ENCODE results near the gene TBC1D25. TPM values are rescaled to one million over a fixed set of nuclear protein-coding genes. Genes with fewer than 3 reads are reported as not detected.

The TBC1D25 gene
- polyA plus RNA-seq (ENCODE audit: low read depth in 6 of 6), result 10 to 100 TPM; 14.5 to 24.4 (median 21.2) TPM

GRCh38 chrX:48539345-48540027 is at the start of gene TBC1D25:
TSS of gene TBC1D25 (plus strand) at chrX:48539714. CDS start at chrX:48539798, 84 bp downstream.
- H3K4me3 Mint-ChIP-seq, result peak within 1 kb of the TSS; percentile 80 to 97 (median 91)
- H3K9me3 Mint-ChIP-seq, result peaks cover 0 to 5% (median 0%) of the 10 kb centered on the region in 7 donors
- H3K27ac Mint-ChIP-seq, result peak within 1 kb of the TSS; percentile 89 to 99 (median 97)
- ATAC-seq (ENCODE audit: low read depth in 2 of 2) (peak; percentile 83), DNase-seq (peak; percentile 95)
- H3K27me3 Mint-ChIP-seq, result no peaks in the 10 kb centered on the region
- H3K36me3 Mint-ChIP-seq, result no peaks in the 10 kb centered on the region
- H3K4me1 Mint-ChIP-seq, result peaks cover 9 to 16% (median 14%) of the 10 kb centered on the region in 3 donors

- ATAC-seq (ENCODE audit: low read depth in 2 of 2), result no peak
- Mint-ChIP-seq H3K4me1 (no peaks in the 10 kb centered on the region), H3K36me3 (no peaks in the 10 kb centered on the region), H3K27me3 (no peaks in the 10 kb centered on the region), H3K9me3 (no peaks in the 10 kb centered on the region), H3K27ac (no peak overlapping the region), H3K4me3 (no peak overlapping the region)
- DNase-seq, result no peak
Observed at GRCh38 chrX:48489892-48490291, 49.6 kb upstream of the TBC1D25 start.

GRCh38 chrX:48490661-48491060 is 48.9 kb upstream of the TBC1D25 start:
- no peaks in the 10 kb centered on the region for H3K36me3 Mint-ChIP-seq
- H3K4me3 Mint-ChIP-seq, result no peak overlapping the region
- no peaks in the 10 kb centered on the region for H3K9me3 Mint-ChIP-seq
- H3K27me3 Mint-ChIP-seq, result no peaks in the 10 kb centered on the region
- no peak for ATAC-seq (ENCODE audit: low read depth in 2 of 2)
- no peak overlapping the region for H3K27ac Mint-ChIP-seq
- H3K4me1 Mint-ChIP-seq, result no peaks in the 10 kb centered on the region
- DNase-seq, result no peak

GRCh38 chrX:48491809-48492208 is 47.7 kb upstream of the TBC1D25 start:
- Mint-ChIP-seq H3K36me3 (no peaks in the 10 kb centered on the region), H3K4me3 (no peak overlapping the region), H3K27ac (no peak overlapping the region)

GRCh38 chrX:48492293-48492910 is 47.1 kb upstream of the TBC1D25 start:
- Mint-ChIP-seq H3K27ac (peak overlapping the region in 1 of 6 donors; percentile 34), H3K36me3 (no peaks in the 10 kb centered on the region), H3K4me1 (no peaks in the 10 kb centered on the region), H3K9me3 (peaks cover 0 to 2% (median 0%) of the 10 kb centered on the region in 7 donors), H3K4me3 (no peak overlapping the region), H3K27me3 (peaks cover 0 to 5% (median 0%) of the 10 kb centered on the region in 3 donors)
- ATAC-seq (ENCODE audit: low read depth in 2 of 2) (no peak), DNase-seq (no peak)

More at GRCh38 chrX:48491809-48492208, 47.7 kb upstream of the TBC1D25 start:
- peaks cover 0 to 1% (median 0%) of the 10 kb centered on the region in 7 donors for H3K9me3 Mint-ChIP-seq
- H3K27me3 Mint-ChIP-seq, result peaks cover 0 to 5% (median 0%) of the 10 kb centered on the region in 3 donors
- no peaks in the 10 kb centered on the region for H3K4me1 Mint-ChIP-seq
- DNase-seq, result no peak
- ATAC-seq (ENCODE audit: low read depth in 2 of 2), result no peak

DNA sequence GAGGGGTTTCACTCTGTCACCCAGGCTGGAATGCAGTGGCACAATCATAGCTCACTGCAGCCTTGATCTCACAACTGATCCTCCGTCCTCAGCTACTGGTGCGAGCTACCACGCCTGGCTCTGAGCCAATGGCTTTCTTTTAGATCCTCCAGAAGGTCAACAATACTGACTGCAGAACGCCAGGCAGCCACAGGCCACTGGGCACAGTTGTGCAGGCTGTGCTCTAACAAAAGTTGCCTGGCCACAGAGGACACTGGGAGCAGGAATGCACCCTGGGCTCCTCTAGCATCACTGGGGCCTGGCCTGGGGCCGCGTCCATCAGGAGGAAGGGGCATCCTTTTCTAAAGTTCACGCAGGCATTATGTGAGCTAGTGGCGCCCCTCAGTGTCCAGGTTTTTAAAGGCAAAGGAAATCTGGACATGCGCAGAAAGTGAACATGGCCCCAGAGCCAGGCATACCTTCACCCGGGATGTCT is 45.6 kb upstream of the TBC1D25 start:
- H3K4me1 Mint-ChIP-seq, result no peaks in the 10 kb centered on the region

DNA sequence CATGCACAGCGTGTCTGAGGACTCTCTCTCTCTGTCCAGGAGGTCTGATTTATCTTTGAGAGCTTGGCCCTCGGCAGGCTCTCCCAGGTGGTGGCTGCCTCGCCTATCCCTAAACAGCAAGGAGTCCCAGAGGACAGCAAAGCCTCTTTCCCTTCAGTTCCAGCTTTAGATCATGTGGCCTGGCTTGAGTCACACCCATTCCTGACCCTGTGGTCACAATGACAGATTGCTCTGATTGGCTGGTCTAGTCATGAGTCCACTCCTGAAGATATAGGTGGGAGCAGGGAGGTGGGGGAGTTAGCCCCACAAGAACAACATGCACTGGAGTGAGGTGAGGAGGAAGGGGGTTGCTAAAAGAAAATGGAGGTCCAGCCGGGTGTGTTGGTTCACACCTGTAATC is 42.9 kb upstream of the TBC1D25 start:
- Mint-ChIP-seq H3K9me3 (peaks cover 0 to 2% (median 0%) of the 10 kb centered on the region in 7 donors), H3K4me3 (no peak overlapping the region), H3K4me1 (no peaks in the 10 kb centered on the region), H3K36me3 (no peaks in the 10 kb centered on the region), H3K27me3 (peaks cover 0 to 5% (median 0%) of the 10 kb centered on the region in 3 donors), H3K27ac (no peak overlapping the region)
- DNase-seq, result no peak
- no peak for ATAC-seq (ENCODE audit: low read depth in 2 of 2)

More for the DNA sequence above, 45.6 kb upstream of the TBC1D25 start:
- H3K4me3 Mint-ChIP-seq, result no peak overlapping the region
- ATAC-seq (ENCODE audit: low read depth in 2 of 2) (no peak), DNase-seq (no peak)
- H3K36me3 Mint-ChIP-seq, result no peaks in the 10 kb centered on the region
- H3K27me3 Mint-ChIP-seq, result peaks cover 0 to 5% (median 0%) of the 10 kb centered on the region in 3 donors
- H3K9me3 Mint-ChIP-seq, result peaks cover 0 to 2% (median 0%) of the 10 kb centered on the region in 7 donors
- H3K27ac Mint-ChIP-seq, result no peak overlapping the region

DNA sequence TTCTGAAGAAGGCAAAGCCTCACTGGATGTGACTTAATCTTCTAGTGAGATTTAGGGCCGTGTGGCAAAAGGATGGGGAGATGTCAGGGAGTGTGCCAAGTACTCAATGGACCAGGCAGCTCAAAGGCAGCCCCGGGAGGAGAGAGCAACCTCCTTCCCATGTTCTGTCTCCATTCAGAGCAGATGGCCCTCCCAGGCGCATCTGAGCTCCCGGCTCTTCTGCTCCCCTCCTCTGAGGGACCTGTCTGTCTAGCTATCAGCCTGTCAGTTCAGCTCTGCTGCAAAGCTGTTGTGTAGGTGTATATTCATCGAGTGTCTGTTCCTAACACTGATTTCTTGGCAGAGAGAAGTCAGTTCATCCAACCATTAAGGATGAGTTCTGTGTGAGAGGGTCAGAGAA is 41.6 kb upstream of the TBC1D25 start:
- H3K27me3 Mint-ChIP-seq, result peaks cover 0 to 5% (median 0%) of the 10 kb centered on the region in 3 donors
- peaks cover 0 to 2% (median 0%) of the 10 kb centered on the region in 7 donors for H3K9me3 Mint-ChIP-seq
- H3K4me3 Mint-ChIP-seq, result no peak overlapping the region
- no peak for DNase-seq
- no peaks in the 10 kb centered on the region for H3K4me1 Mint-ChIP-seq
- no peak overlapping the region for H3K27ac Mint-ChIP-seq
- no peak for ATAC-seq (ENCODE audit: low read depth in 2 of 2)
- no peaks in the 10 kb centered on the region for H3K36me3 Mint-ChIP-seq

- Mint-ChIP-seq H3K27ac (peak overlapping the region in 1 of 6 donors; percentile 29), H3K9me3 (peaks cover 0 to 2% (median 0%) of the 10 kb centered on the region in 7 donors), H3K4me3 (no peak overlapping the region), H3K27me3 (peaks cover 0 to 9% (median 0%) of the 10 kb centered on the region in 3 donors), H3K36me3 (no peaks in the 10 kb centered on the region), H3K4me1 (no peaks in the 10 kb centered on the region)
- ATAC-seq (ENCODE audit: low read depth in 2 of 2) (no peak), DNase-seq (no peak)
Observed at GRCh38 chrX:48498374-48498809, 41.1 kb upstream of the TBC1D25 start.

DNA sequence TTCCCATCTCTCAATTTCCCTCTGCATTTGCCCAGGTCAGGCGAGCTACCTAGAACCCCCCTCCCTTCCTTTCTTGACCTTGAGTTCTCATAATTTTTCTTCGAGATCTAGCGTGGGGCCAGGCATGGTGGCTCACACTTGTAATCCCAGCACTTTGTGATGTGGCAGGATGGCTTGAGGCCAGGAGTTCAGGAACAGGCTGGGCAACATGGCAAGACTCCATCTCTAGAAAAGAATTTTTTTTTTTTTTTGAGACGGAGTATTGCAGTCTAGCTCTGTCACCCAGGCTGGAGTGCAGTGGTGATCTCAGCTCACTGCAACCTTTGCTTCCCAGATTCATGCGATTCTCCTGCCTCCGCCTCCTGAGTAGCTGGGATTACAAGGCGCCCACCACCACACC is 35.3 kb upstream of the TBC1D25 start:
- DNase-seq (no peak), ATAC-seq (ENCODE audit: low read depth in 2 of 2) (no peak)
- Mint-ChIP-seq H3K9me3 (no peaks in the 10 kb centered on the region), H3K27me3 (peaks cover 0 to 15% (median 0%) of the 10 kb centered on the region in 3 donors), H3K36me3 (no peaks in the 10 kb centered on the region), H3K4me3 (no peak overlapping the region), H3K4me1 (peaks cover 6 to 8% (median 7%) of the 10 kb centered on the region in 3 donors), H3K27ac (no peak overlapping the region)

- Mint-ChIP-seq H3K36me3 (no peaks in the 10 kb centered on the region), H3K9me3 (no peaks in the 10 kb centered on the region), H3K27ac (no peak overlapping the region), H3K27me3 (peaks cover 0 to 15% (median 0%) of the 10 kb centered on the region in 3 donors), H3K4me1 (peaks cover 14 to 17% (median 16%) of the 10 kb centered on the region in 3 donors), H3K4me3 (peak overlapping the region in 1 of 8 donors; percentile 15)
- no peak for DNase-seq
- no peak for ATAC-seq (ENCODE audit: low read depth in 2 of 2)
Observed at GRCh38 chrX:48505481-48505880, 34.0 kb upstream of the TBC1D25 start.

DNA sequence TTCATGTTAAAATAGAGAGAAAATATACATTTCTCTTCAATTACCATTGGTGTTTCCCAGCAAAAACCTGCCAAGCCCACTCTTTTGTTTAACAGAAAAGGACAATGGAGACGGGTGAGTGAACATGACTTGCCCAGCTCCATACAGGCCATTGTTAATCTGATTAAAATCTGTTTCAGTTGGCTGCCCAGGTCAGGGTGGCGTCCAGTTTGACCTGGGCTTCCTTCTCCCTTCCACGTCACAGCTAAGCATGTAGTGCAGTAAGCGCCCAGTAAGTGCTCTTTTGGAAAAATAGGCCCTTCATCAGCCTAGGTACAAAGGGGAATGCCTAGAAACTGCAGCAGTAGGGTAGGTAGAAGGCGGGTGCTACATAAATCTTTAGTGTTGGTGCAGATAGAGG is 32.3 kb upstream of the TBC1D25 start:
- ATAC-seq (ENCODE audit: low read depth in 2 of 2), result no peak
- Mint-ChIP-seq H3K36me3 (no peaks in the 10 kb centered on the region), H3K9me3 (no peaks in the 10 kb centered on the region), H3K4me3 (peak overlapping the region in 4 of 8 donors; percentile 53 to 93 (median 58)), H3K27me3 (peaks cover 0 to 15% (median 0%) of the 10 kb centered on the region in 3 donors), H3K27ac (peak overlapping the region in 1 of 6 donors; percentile 57), H3K4me1 (peaks cover 17 to 25% (median 17%) of the 10 kb centered on the region in 3 donors)
- no peak for DNase-seq

DNA sequence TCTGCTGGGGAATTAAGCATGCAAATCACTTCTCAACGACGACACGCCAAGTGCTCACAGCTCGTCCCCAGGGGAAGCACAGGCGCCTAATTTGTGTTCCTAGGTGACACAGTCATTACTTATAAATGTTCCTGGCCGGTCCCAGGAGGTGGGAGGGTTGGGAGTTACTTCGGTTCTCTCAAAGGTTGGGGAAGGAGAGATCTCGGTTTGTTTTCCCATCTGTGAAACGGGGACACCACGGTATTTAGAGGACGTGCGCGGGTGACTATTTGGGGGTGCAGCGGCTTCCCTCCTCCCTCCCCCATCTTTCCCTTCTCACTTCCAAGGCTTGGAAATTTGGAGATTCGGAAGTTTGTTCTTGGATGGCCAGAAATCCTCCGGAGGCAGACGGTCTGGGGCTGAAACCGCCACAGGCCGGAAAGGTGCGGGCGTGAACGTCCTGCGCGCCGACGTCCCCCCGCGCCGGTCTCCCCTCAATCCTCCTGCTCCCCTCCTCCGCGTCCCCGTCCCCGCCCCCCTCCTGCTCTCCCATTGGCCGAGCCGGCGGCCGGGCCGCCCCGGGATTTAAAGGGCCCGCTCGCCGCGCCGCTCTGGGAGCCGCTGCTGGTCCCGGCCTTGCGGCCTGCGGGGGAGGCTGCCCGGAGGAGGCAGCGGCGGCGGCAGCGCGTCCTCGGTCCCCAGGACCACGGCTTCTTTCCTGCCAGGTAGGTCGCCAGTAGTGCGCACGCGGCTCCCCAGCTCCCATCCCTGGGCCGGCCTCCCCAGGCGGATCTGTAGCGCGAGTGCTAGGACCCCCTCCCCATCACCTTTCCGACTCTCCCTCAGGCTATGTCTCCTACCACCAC is 30.9 kb upstream of the TBC1D25 start, which contains the start of gene PORCN:
PORCN (plus strand) TSS at position 593 of the 845 bp plus-strand sequence. CDS start 829 bp downstream, outside the sequence.
- Mint-ChIP-seq H3K4me3 (peak within 1 kb of the TSS; percentile 87 to 95 (median 94)), H3K36me3 (no peaks in the 10 kb centered on the region), H3K9me3 (no peaks in the 10 kb centered on the region), H3K27ac (peak within 1 kb of the TSS; percentile 90 to 98 (median 96)), H3K4me1 (peaks cover 17 to 25% (median 17%) of the 10 kb centered on the region in 3 donors), H3K27me3 (peaks cover 0 to 9% (median 0%) of the 10 kb centered on the region in 3 donors)
- DNase-seq (peak; percentile 74), ATAC-seq (ENCODE audit: low read depth in 2 of 2) (peak; percentile 87 to 89)

Data from naive B cell (primary cell).